SK-N-SH (cell line): ENCODE measurements around the gene MCM9. TPM values are rescaled to one million over a fixed set of nuclear protein-coding genes. Genes with fewer than 3 reads are reported as not detected.

Experiments
- CTCF ChIA-PET: fragments of 300-600, 350-600 bp; formaldehyde crosslinking; extraction: SDS; loops from one replicate; lab custom pipeline; 2021; lab: Yijun Ruan, JAX
- POLR2A ChIA-PET: fragments of 350-600 bp; sonication (Branson Sonifier 250); formaldehyde crosslinking; extraction: SDS; loops from one replicate; lab custom pipeline; 2020; ENCODE audit warnings: antibody characterized with exemption, inconsistent platforms; lab: Yijun Ruan, JAX
- DNase-seq: peaks from one replicate; pipeline ENCODE4 v3.0.0; 2012
- H2AFZ ChIP-seq: fragments of 200-600 bp; sonication (generic); 2 replicates; pipeline ENCODE4 v1.8.1; 2016; ENCODE audit warnings: antibody characterized with exemption, mild to moderate bottlenecking, low read depth
- H3F3A ChIP-seq: fragments of 200-600 bp; sonication (generic); replicated peaks from 2 replicates; pipeline ENCODE3; 2016; ENCODE audit warnings: antibody characterized with exemption, mild to moderate bottlenecking; ENCODE audit not compliant: insufficient read depth
- H3K27ac ChIP-seq, 2 experiments: fragments of 200-500 bp in 1 of 2; fragments of 200-600 bp in 1 of 2; sonication (Bioruptor generic) in 1 of 2; sonication (generic), shearing (Covaris generic) in 1 of 2; 2 replicates each; pipeline versions ENCODE4 v1.5.1 to v1.6.1; 2014 to 2016; ENCODE audit warnings: low read depth in 2 of 2, inconsistent platforms in 1 of 2, low read length in 1 of 2, mild to moderate bottlenecking in 1 of 2, mixed read lengths in 1 of 2
- H3K27me3 ChIP-seq: fragments of 200-600 bp; sonication (generic), shearing (Covaris generic); 2 replicates; pipeline ENCODE4 v1.6.1; 2016; ENCODE audit warnings: mixed run types; ENCODE audit not compliant: insufficient read depth
- H3K36me3 ChIP-seq, 2 experiments: fragments of 200-500 bp in 1 of 2; fragments of 200-600 bp in 1 of 2; sonication (Bioruptor generic) in 1 of 2; sonication (generic) in 1 of 2; replicated peaks in 1 of 2; 2 replicates each; pipeline versions ENCODE3 to v1.5.1; 2014 to 2016; ENCODE audit warnings: low read length in 1 of 2, mild to moderate bottlenecking in 1 of 2; ENCODE audit not compliant: insufficient read depth in 2 of 2, control insufficient read depth in 1 of 2
- H3K4me1 ChIP-seq, 2 experiments: fragments of 200-500 bp in 1 of 2; fragments of 200-600 bp in 1 of 2; sonication (Bioruptor generic) in 1 of 2; sonication (generic), shearing (Covaris generic) in 1 of 2; 2 replicates each; pipeline versions ENCODE4 v1.5.1 to v1.6.1; 2014 to 2016; ENCODE audit warnings: low read depth in 1 of 2, low read length in 1 of 2, mixed run types in 1 of 2; ENCODE audit not compliant: insufficient read depth in 2 of 2, control insufficient read depth in 1 of 2
- H3K4me2 ChIP-seq: fragments of 200-600 bp; sonication (generic), shearing (Covaris generic); 2 replicates; pipeline ENCODE4 v1.6.1; 2017; ENCODE audit warnings: mixed run types
- H3K4me3 ChIP-seq, 2 experiments: fragments of 200-500 bp in 1 of 2; fragments of 200-600 bp in 1 of 2; sonication (Bioruptor generic) in 1 of 2; sonication (generic), shearing (Covaris generic) in 1 of 2; 2 replicates each; pipeline versions ENCODE4 v1.5.1 to v1.8.1; 2014 to 2016; ENCODE audit warnings: low read depth in 2 of 2, inconsistent platforms in 1 of 2, low read length in 1 of 2, mild to moderate bottlenecking in 1 of 2, mixed read lengths in 1 of 2, moderate library complexity in 1 of 2
- H3K79me2 ChIP-seq: fragments of 200-600 bp; sonication (generic); 2 replicates; pipeline ENCODE4 v1.8.1; 2017; ENCODE audit warnings: mild to moderate bottlenecking; ENCODE audit not compliant: insufficient read depth
- H3K9ac ChIP-seq: fragments of 200-600 bp; sonication (generic); 2 replicates; pipeline ENCODE4 v1.6.1; 2017; ENCODE audit warnings: mixed run types
- H3K9me2 ChIP-seq: fragments of 200-600 bp; sonication (generic); 2 replicates; pipeline ENCODE4 v1.6.1; 2017; ENCODE audit warnings: mixed run types
- H3K9me3 ChIP-seq: fragments of 200-600 bp; sonication (generic); 2 replicates; pipeline ENCODE4 v1.6.1; 2017; ENCODE audit warnings: mixed run types, mild to moderate bottlenecking, moderate library complexity
- H4K20me1 ChIP-seq: fragments of 200-600 bp; sonication (generic); 2 replicates; pipeline ENCODE4 v1.6.1; 2017; ENCODE audit warnings: mild to moderate bottlenecking, mixed run types; ENCODE audit not compliant: insufficient read depth
- ELF1 ChIP-seq: IDR thresholded peaks from 2 replicates; pipeline ENCODE4 v1.4.0; 2012
- EP300 ChIP-seq, 2 experiments: IDR thresholded peaks; 2 replicates each; pipeline versions ENCODE4 v1.4.0 to v1.6.1; 2012; ENCODE audit warnings: borderline replicate concordance in 1 of 2, low read depth in 1 of 2, low read length in 1 of 2
- EZH2phosphoT487 ChIP-seq: fragments of 200-600 bp; sonication (generic); IDR thresholded peaks from 2 replicates; pipeline ENCODE4 v1.6.1; 2017; ENCODE audit warnings: low read depth, mixed run types, mild to moderate bottlenecking, antibody characterized with exemption, moderate library complexity, borderline replicate concordance
- FOSL2 ChIP-seq: IDR thresholded peaks from 2 replicates; pipeline ENCODE4 v1.4.0; 2012; ENCODE audit warnings: low read depth, mild to moderate bottlenecking, moderate library complexity, borderline replicate concordance
- FOXM1 ChIP-seq: IDR thresholded peaks from 2 replicates; pipeline ENCODE4 v1.4.0; 2012; ENCODE audit warnings: low read depth, mild to moderate bottlenecking
- GATA2 ChIP-seq: sonication (generic); formaldehyde crosslinking; IDR thresholded peaks from 2 replicates; pipeline ENCODE4 v1.5.0; 2020; ENCODE audit warnings: mild to moderate bottlenecking, missing genetic modification reagents
- IRF3 ChIP-seq: fragments of 150-350 bp; IDR thresholded peaks from 2 replicates; pipeline ENCODE4 v1.6.1; 2016; ENCODE audit warnings: mild to moderate bottlenecking, low read depth, low read length
- JUND ChIP-seq: IDR thresholded peaks from 2 replicates; pipeline ENCODE4 v1.4.0; 2012
- REST ChIP-seq: IDR thresholded peaks from 2 replicates; pipeline ENCODE4 v1.6.1; 2012; ENCODE audit warnings: mild to moderate bottlenecking, low read depth, low read length, moderate library complexity
- SMC3 ChIP-seq: IDR thresholded peaks from 2 replicates; pipeline ENCODE4 v1.6.1; 2012; ENCODE audit warnings: low read depth, low read length, improper control_type of control experiment
- TAF1 ChIP-seq: IDR thresholded peaks from 2 replicates; pipeline ENCODE4 v1.6.1; 2012; ENCODE audit warnings: low read depth, mild to moderate bottlenecking, low read length, moderate library complexity, borderline replicate concordance
- TCF12 ChIP-seq: IDR thresholded peaks from 2 replicates; pipeline ENCODE4 v1.4.0; 2012
- USF1 ChIP-seq: IDR thresholded peaks from 2 replicates; pipeline ENCODE4 v1.4.0; 2012; ENCODE audit warnings: low read depth, borderline replicate concordance
- YY1 ChIP-seq: IDR thresholded peaks from 2 replicates; pipeline ENCODE4 v1.4.0; 2012; ENCODE audit warnings: low read depth, mild to moderate bottlenecking
- WGBS: methylation state at CpG from one replicate; pipeline ENCODE4 v1.1.6; 2017; ENCODE audit warnings: low lambda C conversion rate; 5-methylcytosine and 5-hydroxymethylcytosine counted together
- polyA plus RNA-seq, 3 experiments: library from polyadenylated mRNA; depleted of rRNA; stranded (reverse); fragments of >200 nt; gene quantifications; 2 replicates each; pipeline ENCODE4 v1.2.3, GENCODE V29; 2012

The MCM9 gene
- polyA plus RNA-seq, 1 of the 3 experiments (the other 2 are of a cell fraction): 1.7 TPM

- 88% methylated on average over 7 of the region's 7 CpGs for WGBS
These were observed 70.4 kb downstream of the MCM9 start for GRCh38 chr6:118864341-118865099.

GRCh38 chr6:118862443-118862842 lies 72.5 kb downstream of the MCM9 start:
- ChIA-PET CTCF (no interaction called here), POLR2A (no interaction called here)
- Histone ChIP-seq H3K36me3 (peaks cover 0 to 5% of the 10 kb centered on the region in 2 experiments), H3K79me2 (no peaks in the 10 kb centered on the region; the same call in 1 of the 2 replicates), H3K27me3 (no peaks in the 10 kb centered on the region), H2AFZ (no peak overlapping the region), H3F3A (peaks cover 4% of the 10 kb centered on the region), H3K4me1 (no peaks in the 10 kb centered on the region), H3K9me3 (no peaks in the 10 kb centered on the region), H3K4me2 (no peak overlapping the region), H3K27ac (no peak overlapping the region), H3K9ac (no peak overlapping the region), H4K20me1 (no peaks in the 10 kb centered on the region), H3K4me3 (no peak overlapping the region), H3K9me2 (no peaks in the 10 kb centered on the region)
- no peak for TF ChIP-seq FOXM1
- no peak for TF ChIP-seq JUND
- no peak for TF ChIP-seq SMC3
- TF ChIP-seq IRF3: no peak
- no peak for TF ChIP-seq TCF12
- no peak for TF ChIP-seq YY1
- no peak for TF ChIP-seq REST
- TF ChIP-seq EZH2phosphoT487: no peak
- no peak for TF ChIP-seq EP300 (IDR thresholded peaks at IDR 0.05; ENCODE audit: borderline replicate concordance in 1 of 2, low read depth in 1 of 2, low read length in 1 of 2)
- no peak for TF ChIP-seq USF1
- no peak for TF ChIP-seq FOSL2
- TF ChIP-seq GATA2 (CRISPR knock-in tag): no peak
- DNase-seq: no peak
- WGBS: 88% methylated on average over 4 of the region's 4 CpGs

More at GRCh38 chr6:118864341-118865099, 70.4 kb downstream of the MCM9 start:
- Histone ChIP-seq H3K27ac (no peak overlapping the region), H3K4me2 (no peak overlapping the region), H3K4me1 (no peaks in the 10 kb centered on the region), H3K4me3 (no peak overlapping the region), H3K9me2 (no peaks in the 10 kb centered on the region), H3K36me3 (no peaks in the 10 kb centered on the region), H3K9ac (no peak overlapping the region), H3K27me3 (no peaks in the 10 kb centered on the region), H3K79me2 (peaks cover 8% of the 10 kb centered on the region; the same call in 1 of the 2 replicates), H3F3A (no peaks in the 10 kb centered on the region), H4K20me1 (no peaks in the 10 kb centered on the region), H3K9me3 (no peaks in the 10 kb centered on the region), H2AFZ (no peak overlapping the region)
- TF ChIP-seq TAF1: no peak
- TF ChIP-seq ELF1: no peak
- ChIA-PET CTCF (interaction anchor here (0.7 to 0.8 kb wide), 2 partner anchors 37 to 581 kb away, joined by 3 read pairs; no protein-coding TSS in a partner anchor), POLR2A (interaction anchor here (1.3 kb wide), 1 partner anchor 17 kb away, joined by 3 read pairs; no protein-coding TSS in a partner anchor)
- DNase-seq: no peak
